Measurements from ENCODE around the gene NIPA2. TPM values are rescaled to one million over a fixed set of nuclear protein-coding genes. Genes with fewer than 3 reads are reported as not detected.

Gene NIPA2
- total and polyA plus RNA-seq, 2 of the 8 experiments (the other 6 are each of a cell fraction or from before 2014, with no cell fraction given): 38.5 to 81.7 TPM

- H3K79me2 ChIP-seq (ENCODE audit: control insufficient read depth in 1 of 2, insufficient read depth in 2 of 2, low read length in 2 of 2): no peaks in the 10 kb centered on the region
- no peak overlapping the region for H3K4me3 ChIP-seq (ENCODE audit: extremely low read depth in 1 of 4, insufficient read depth in 2 of 4, low read depth in 3 of 4, low read length in 4 of 4)
- no peak overlapping the region for H4K5ac ChIP-seq (ENCODE audit: insufficient read length, low read depth, low read length)
- peaks cover 6 to 10% (median 8%) of the 10 kb centered on the region in 4 experiments; a peak in 7 of 8 replicates for H3K36me3 ChIP-seq (ENCODE audit: control insufficient read depth in 2 of 4, insufficient read depth in 4 of 4, low read length in 3 of 4)
- DNase-seq (ENCODE audit: low read depth in 1 of 2, low spot score in 2 of 2) (no peak), FAIRE-seq (no peak)
- ChIA-PET POLR2A (ENCODE audit: partially characterized antibody) (interaction anchor here (1.5 kb wide), 1 partner anchor 9 kb away, joined by 4 read pairs; no protein-coding TSS in a partner anchor), CTCF (ENCODE audit: partially characterized antibody) (interaction anchor here (1.0 to 1.1 kb wide), 3 partner anchors 10 to 162 kb away, joined by 3 to 5 read pairs (median 5); no protein-coding TSS in a partner anchor)
- H4K8ac ChIP-seq (ENCODE audit: extremely low read depth, insufficient read depth, low read length): peak overlapping the region; percentile 1; the same call in 1 of the 2 replicates
- no peak overlapping the region; the same call in 1 of the 2 replicates for H3K27ac ChIP-seq (ENCODE audit: low read depth, low read length)
- H2BK120ac ChIP-seq (replicated peaks; ENCODE audit: low read depth, low read length): no peak overlapping the region
- H3K23me2 ChIP-seq (ENCODE audit: low read depth, low read length): no peaks in the 10 kb centered on the region
- H2BK12ac ChIP-seq (ENCODE audit: low read depth, low read length): no peak overlapping the region
- no peak overlapping the region for H2BK20ac ChIP-seq (ENCODE audit: low read length)
- no peak overlapping the region for H2AFZ ChIP-seq (ENCODE audit: low read length)
- H2AK5ac ChIP-seq (ENCODE audit: low read depth, low read length): no peak overlapping the region
- no peak overlapping the region for H4K91ac ChIP-seq (replicated peaks; ENCODE audit: insufficient read length, low read length)
- H3K4me2 ChIP-seq (ENCODE audit: insufficient read depth in 1 of 2, low read depth in 2 of 2, low read length in 2 of 2): no peak overlapping the region
- H3K9me3 ChIP-seq (ENCODE audit: insufficient read depth in 2 of 2, low read depth in 1 of 2, low read length in 1 of 2): no peaks in the 10 kb centered on the region; a peak in 1 of 4 replicates
- no peak overlapping the region for H3K14ac ChIP-seq (ENCODE audit: insufficient read length)
- 0 out of 2 replicates have a peak overlapping the region, but pooled peaks have one; percentile 38 for H3K18ac ChIP-seq (ENCODE audit: extremely low read depth, low read length)
- no peaks in the 10 kb centered on the region for H3K27me3 ChIP-seq (replicated peaks in 1 of 4; ENCODE audit: control insufficient read depth in 3 of 4, extremely low read depth in 1 of 4, insufficient read depth in 3 of 4, low read length in 3 of 4)
- H2BK15ac ChIP-seq (ENCODE audit: low read length): no peak overlapping the region
- no peak overlapping the region for H3K9ac ChIP-seq (replicated peaks in 1 of 4; ENCODE audit: extremely low read depth in 1 of 4, low read depth in 3 of 4, low read length in 3 of 4)
- no peaks in the 10 kb centered on the region for H3K79me1 ChIP-seq (ENCODE audit: low read depth, low read length)
- H3K23ac ChIP-seq (ENCODE audit: insufficient read length): no peak overlapping the region
- TF ChIP-seq SIRT6 (IDR thresholded peaks at IDR 0.05; ENCODE audit: low read length): no peak
- TF ChIP-seq CHD2 (IDR thresholded peaks at IDR 0.05; ENCODE audit: low read length): no peak
- TF ChIP-seq E2F6 (IDR thresholded peaks at IDR 0.05): no peak
- no peak for TF ChIP-seq YY1 (IDR thresholded peaks at IDR 0.05; ENCODE audit: low read depth, low read length)
- TF ChIP-seq RXRA (IDR thresholded peaks at IDR 0.05; ENCODE audit: insufficient read depth, low read depth, low read length): no peak
- no peak for TF ChIP-seq RFX5 (IDR thresholded peaks at IDR 0.05; ENCODE audit: borderline replicate concordance, low read depth, low read length)
- TF ChIP-seq POU5F1 (IDR thresholded peaks at IDR 0.05; ENCODE audit: low read depth, low read length): no peak
- TF ChIP-seq TAF1 (IDR thresholded peaks at IDR 0.05; ENCODE audit: low read depth, low read length): no peak
- no peak for TF ChIP-seq ATF3 (IDR thresholded peaks at IDR 0.05; ENCODE audit: insufficient read depth, low read depth, low read length)
- no peak for TF ChIP-seq SP1 (IDR thresholded peaks at IDR 0.05; ENCODE audit: low read depth, low read length)
- TF ChIP-seq CBX5 (IDR thresholded peaks at IDR 0.05; ENCODE audit: low read depth, low read length): no peak
- WGBS, 2 experiments (ENCODE audit: extremely low coverage in 1 of 2, insufficient coverage in 1 of 2, insufficient read length in 1 of 2, insufficient replicate concordance in 2 of 2, low coverage in 1 of 2, low lambda C conversion rate in 2 of 2, missing lambda C conversion rate in 1 of 2): 84% methylated on average over 9 of the region's 9 CpGs; no CpG with 5 or more reads in 1 of the 2 experiments
- H3K56ac ChIP-seq (replicated peaks; ENCODE audit: insufficient read length, low read depth, low read length): no peak overlapping the region
- H4K20me1 ChIP-seq (replicated peaks in 1 of 2; ENCODE audit: control insufficient read depth in 1 of 2, insufficient read depth in 2 of 2, low read length in 2 of 2): no peaks in the 10 kb centered on the region
- peaks cover 0 to 6% (median 5%) of the 10 kb centered on the region in 4 experiments; a peak in 4 of 7 replicates for H3K4me1 ChIP-seq (replicated peaks in 1 of 4; ENCODE audit: control insufficient read depth in 3 of 4, insufficient read depth in 4 of 4, low read length in 3 of 4)
- peak overlapping the region; percentile 69; the same call in 1 of the 2 replicates for H2BK5ac ChIP-seq (ENCODE audit: low read depth, low read length)
- H3K4ac ChIP-seq (replicated peaks; ENCODE audit: insufficient read length, low read depth, low read length): no peak overlapping the region
Observed at GRCh38 chr15:22873841-22874240, 35.4 kb downstream of the NIPA2 start.

Measured in H1 (cell line).